Keratinocyte (primary cell): ENCODE measurements around the gene FAM170B.

ENCODE experiments used
- CTCF ChIP-seq, 3 experiments: IDR thresholded peaks in 1 of 3; conservative IDR thresholded peaks in 1 of 3; optimal IDR thresholded peaks in 1 of 3; 2 replicates in 2 of 3; 3 replicates in 1 of 3; pipeline versions ENCODE3 to v1.5.1; 2011; ENCODE audit warnings: low read length in 3 of 3, mild to moderate bottlenecking in 3 of 3, moderate library complexity in 2 of 3, control low read depth in 1 of 3, inconsistent platforms in 1 of 3; ENCODE audit not compliant: insufficient read depth in 2 of 3; ENCODE audit errors: extremely low read depth in 1 of 3
- EZH2 ChIP-seq: IDR thresholded peaks from one replicate; pipeline ENCODE4 v1.6.1; 2012; ENCODE audit warnings: inconsistent platforms, mild to moderate bottlenecking, low read length, moderate library complexity

GRCh38 chr10:49108656-49109055, 25.2 kb downstream of the FAM170B start:
- TF ChIP-seq CTCF (optimal IDR thresholded peaks at IDR 0.05 in 1 of 3, IDR thresholded peaks at IDR 0.05 in 1 of 3, conservative IDR thresholded peaks at IDR 0.05 in 1 of 3; ENCODE audit: extremely low read depth in 1 of 3, insufficient read depth in 2 of 3, low read length in 3 of 3) (no peak), EZH2 (no peak)
